ENCODE measurements around the gene TSPAN14.

GRCh38 chr10:80502621-80503583 lies 48.8 kb downstream of the TSPAN14 start:
- no peak for TF ChIP-seq CTCF (IDR thresholded peaks at IDR 0.05)
- no peak for TF ChIP-seq POLR2A (IDR thresholded peaks at IDR 0.05)
